K562 (cell line): Measurements from ENCODE around the gene TTC28.

Source experiments
- CHD1 ChIP-seq: fragments of 200-600 bp; sonication (generic); IDR thresholded peaks from one replicate; pipeline ENCODE4 v1.6.1; 2012; ENCODE audit warnings: mild to moderate bottlenecking, moderate library complexity, low read length, inconsistent platforms
- HDAC2 ChIP-seq: fragments of 450-650 bp; IDR thresholded peaks from 2 replicates; pipeline ENCODE4 v1.6.1; 2016; ENCODE audit warnings: mild to moderate bottlenecking
- NFXL1 ChIP-seq: fragments of 450-650 bp; formaldehyde crosslinking; IDR thresholded peaks from 2 replicates; pipeline ENCODE4 v1.4.0; 2021; ENCODE audit warnings: mild to moderate bottlenecking
- RBM22 ChIP-seq: fragments of 200-400 bp; formaldehyde crosslinking; IDR thresholded peaks from 2 replicates; pipeline ENCODE4 v1.6.1; 2018; ENCODE audit warnings: low read length, low read depth; ENCODE audit not compliant: poor library complexity, severe bottlenecking
- TEAD4 ChIP-seq, 2 experiments: sonication (generic) in 1 of 2; formaldehyde crosslinking in 1 of 2; IDR thresholded peaks; 2 replicates each; pipeline versions ENCODE4 v1.6.1 to v1.8.0; 2012 to 2022; ENCODE audit warnings: borderline replicate concordance in 1 of 2, inconsistent platforms in 1 of 2, low read length in 1 of 2, mild to moderate bottlenecking in 1 of 2, missing genetic modification reagents in 1 of 2
- ZNF3 ChIP-seq: fragments of 250-450 bp; sonication (Bioruptor Pico); IDR thresholded peaks from 2 replicates; pipeline ENCODE4 v1.5.0; 2021; ENCODE audit warnings: mild to moderate bottlenecking, moderate library complexity
- ZNF75A ChIP-seq: fragments of 450-650 bp; formaldehyde crosslinking; IDR thresholded peaks from 2 replicates; pipeline ENCODE4 v1.4.0; 2020; ENCODE audit warnings: mild to moderate bottlenecking
- ZNF780A ChIP-seq: fragments of 250-450 bp; sonication (Bioruptor Pico); IDR thresholded peaks from 2 replicates; pipeline ENCODE4 v1.5.0; 2021; ENCODE audit warnings: mild to moderate bottlenecking
- TF ChIP-seq, protein P1 (sequence below): sonication (generic); formaldehyde crosslinking; IDR thresholded peaks from 2 replicates; pipeline ENCODE4 v1.5.0; 2020; ENCODE audit warnings: missing genetic modification reagents

DNA sequence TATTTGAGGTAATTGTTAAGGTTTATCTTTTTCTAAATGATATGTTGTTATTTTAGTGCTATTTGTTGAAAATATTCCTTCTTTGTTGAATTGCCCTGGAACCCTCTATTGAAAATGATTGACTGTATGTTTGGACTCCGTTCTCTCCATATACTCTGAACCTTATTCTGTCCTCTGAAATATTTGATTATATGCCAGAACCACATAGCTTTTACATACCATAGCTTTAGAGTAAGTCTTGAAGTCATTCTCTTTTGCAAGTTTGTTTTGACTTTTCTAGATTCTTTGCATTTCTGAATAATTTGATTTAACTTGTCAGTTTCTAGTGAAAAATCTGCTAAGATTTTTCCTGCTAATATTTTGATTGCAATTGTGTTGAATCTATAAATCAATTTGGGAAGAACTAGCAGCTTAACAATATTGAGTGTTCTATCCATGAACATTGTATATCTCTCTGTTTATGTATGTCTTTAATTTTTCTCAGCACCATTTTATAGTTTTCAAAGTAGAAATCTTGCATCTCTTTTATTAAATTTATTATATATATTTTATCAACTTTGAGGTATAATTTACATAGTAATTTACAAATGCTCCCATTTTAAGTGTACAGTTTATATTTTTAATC is 708.9 kb downstream of the TTC28 start:
- TF ChIP-seq ZNF780A (CRISPR knock-in tag) (no peak), CHD1 (no peak), NFXL1 (CRISPR knock-in tag) (no peak), TEAD4 (IDR thresholded peaks at IDR 0.05; ENCODE audit: low read length) (no peak), TEAD4 (CRISPR knock-in tag; IDR thresholded peaks at IDR 0.05; ENCODE audit: borderline replicate concordance) (no peak), ZNF3 (CRISPR knock-in tag) (no peak), ZNF75A (CRISPR knock-in tag) (no peak), HDAC2 (no peak), RBM22 (no peak)
- TF ChIP-seq, protein P1, sequence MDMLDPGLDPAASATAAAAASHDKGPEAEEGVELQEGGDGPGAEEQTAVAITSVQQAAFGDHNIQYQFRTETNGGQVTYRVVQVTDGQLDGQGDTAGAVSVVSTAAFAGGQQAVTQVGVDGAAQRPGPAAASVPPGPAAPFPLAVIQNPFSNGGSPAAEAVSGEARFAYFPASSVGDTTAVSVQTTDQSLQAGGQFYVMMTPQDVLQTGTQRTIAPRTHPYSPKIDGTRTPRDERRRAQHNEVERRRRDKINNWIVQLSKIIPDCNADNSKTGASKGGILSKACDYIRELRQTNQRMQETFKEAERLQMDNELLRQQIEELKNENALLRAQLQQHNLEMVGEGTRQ (CRISPR knock-in tag) = no peak
